Measurements from ENCODE around the gene HOXB8.

The HOXB8 gene

GRCh38 chr17:48615047-48615962, at the start of gene HOXB8:
Gene HOXB8, minus strand, starts transcription at chr17:48615292. Its CDS starts 588 bp downstream, at chr17:48614704.
- FAIRE-seq, result no peak

- no peak for FAIRE-seq
These were observed 48.2 kb upstream of the HOXB8 start for GRCh38 chr17:48663134-48663924.

GRCh38 chr17:48655913-48656312, 40.8 kb upstream of the HOXB8 start:
- FAIRE-seq, result no peak

GRCh38 chr17:48649741-48650140, 34.6 kb upstream of the HOXB8 start:
- FAIRE-seq, result no peak

- no peak for FAIRE-seq
These were observed 32.8 kb upstream of the HOXB8 start for GRCh38 chr17:48647963-48648245.

GRCh38 chr17:48647103-48647962, 32.2 kb upstream of the HOXB8 start:
- FAIRE-seq, result no peak

- FAIRE-seq, result no peak
These were observed 31.4 kb upstream of the HOXB8 start for GRCh38 chr17:48646183-48647102.

GRCh38 chr17:48645639-48646182, 30.6 kb upstream of the HOXB8 start:
- FAIRE-seq, result no peak

- no peak for FAIRE-seq
These were observed 29.9 kb upstream of the HOXB8 start for GRCh38 chr17:48644910-48645557.

GRCh38 chr17:48644159-48644558, 29.1 kb upstream of the HOXB8 start:
- no peak for FAIRE-seq

GRCh38 chr17:48643697-48644012, 28.6 kb upstream of the HOXB8 start:
- no peak for FAIRE-seq

- no peak for FAIRE-seq
These were observed 28.0 kb upstream of the HOXB8 start for GRCh38 chr17:48642843-48643696.

- no peak for FAIRE-seq
These were observed 27.2 kb upstream of the HOXB8 start for GRCh38 chr17:48642059-48642842.

- no peak for FAIRE-seq
These were observed 26.5 kb upstream of the HOXB8 start for GRCh38 chr17:48641541-48642058.

- no peak for FAIRE-seq
These were observed 25.7 kb upstream of the HOXB8 start for GRCh38 chr17:48640858-48641180.

GRCh38 chr17:48639982-48640857, 25.1 kb upstream of the HOXB8 start:
- FAIRE-seq, result no peak

GRCh38 chr17:48639136-48639535, 24.0 kb upstream of the HOXB8 start:
- FAIRE-seq, result no peak

Data from colon (tissue), 2 donors.